CD14-positive monocyte (primary cell): ENCODE measurements around the gene PCTP. TPM values are rescaled to one million over a fixed set of nuclear protein-coding genes. Genes with fewer than 3 reads are reported as not detected.

Experiments
- DNase-seq, 3 donors: peaks; one replicate each; pipeline ENCODE4 v3.0.0-alpha.2; 2011 to 2022
- H2AFZ ChIP-seq: 2 replicates; pipeline ENCODE4 v1.6.0; 2012; ENCODE audit warnings: mild to moderate bottlenecking, low read depth, low read length, inconsistent platforms; ENCODE audit not compliant: insufficient read depth, poor library complexity, severe bottlenecking
- H3K27ac ChIP-seq, 2 donors: 1 replicate in 1 of 2; 2 replicates in 1 of 2; pipeline ENCODE4 v1.5.1; 2012 to 2013; ENCODE audit warnings: low read length in 2 of 2, control low read depth in 1 of 2, inconsistent platforms in 1 of 2, low read depth in 1 of 2, mild to moderate bottlenecking in 1 of 2
- H3K27me3 ChIP-seq, 2 donors: one replicate each; pipeline versions ENCODE4 v1.6.0 to v1.6.1; 2011 to 2013; ENCODE audit warnings: low read length in 2 of 2; ENCODE audit not compliant: control insufficient read depth in 2 of 2, insufficient read depth in 2 of 2
- H3K36me3 ChIP-seq, 2 donors: replicated peaks in 1 of 2; 1 replicate in 1 of 2; 2 replicates in 1 of 2; pipeline versions ENCODE4 v1.5.1 to v1.6.1; 2012 to 2013; ENCODE audit warnings: low read length in 2 of 2, control low read depth in 1 of 2, inconsistent platforms in 1 of 2, mild to moderate bottlenecking in 1 of 2; ENCODE audit not compliant: insufficient read depth in 2 of 2, control insufficient read depth in 1 of 2
- H3K4me1 ChIP-seq, 2 donors: 1 replicate in 1 of 2; 2 replicates in 1 of 2; pipeline versions ENCODE4 v1.5.1 to v1.6.1; 2012 to 2013; ENCODE audit warnings: low read length in 2 of 2, control low read depth in 1 of 2, inconsistent platforms in 1 of 2, mild to moderate bottlenecking in 1 of 2, moderate library complexity in 1 of 2; ENCODE audit not compliant: insufficient read depth in 2 of 2, control insufficient read depth in 1 of 2
- H3K4me2 ChIP-seq: replicated peaks from 2 replicates; pipeline ENCODE3; 2012; ENCODE audit warnings: low read length, moderate library complexity, mild to moderate bottlenecking; ENCODE audit not compliant: poor library complexity, severe bottlenecking; ENCODE audit errors: extremely low read depth
- H3K4me3 ChIP-seq, 3 experiments: fragments of 200-600 bp in 1 of 3; sonication (generic) in 1 of 3; replicated peaks in 1 of 3; 1 replicate in 2 of 3; 2 replicates in 1 of 3; pipeline ENCODE4 v1.5.1; 2011 to 2013; ENCODE audit warnings: low read length in 3 of 3, mild to moderate bottlenecking in 3 of 3, control low read depth in 2 of 3, low read depth in 2 of 3, inconsistent platforms in 1 of 3, moderate library complexity in 1 of 3
- H3K79me2 ChIP-seq: 2 replicates; pipeline ENCODE4 v1.6.0; 2012; ENCODE audit warnings: mild to moderate bottlenecking, control low read depth, inconsistent platforms, low read length, moderate library complexity; ENCODE audit not compliant: insufficient read depth
- H3K9ac ChIP-seq: 2 replicates; pipeline ENCODE4 v1.6.0; 2017; ENCODE audit warnings: low read length, mild to moderate bottlenecking; ENCODE audit not compliant: insufficient read depth, poor library complexity, severe bottlenecking
- H3K9me3 ChIP-seq, 2 donors: replicated peaks in 1 of 2; 1 replicate in 1 of 2; 2 replicates in 1 of 2; pipeline versions ENCODE4 v1.5.1 to v1.6.1; 2012 to 2013; ENCODE audit warnings: low read length in 2 of 2, control low read depth in 1 of 2; ENCODE audit not compliant: control insufficient read depth in 1 of 2, insufficient read depth in 1 of 2
- H4K20me1 ChIP-seq: 2 replicates; pipeline ENCODE4 v1.6.0; 2012; ENCODE audit warnings: mild to moderate bottlenecking, low read length, control low read depth, moderate library complexity; ENCODE audit not compliant: insufficient read depth
- H3K27ac Mint-ChIP-seq, 7 donors: one replicate each; pipeline ENCODE4 v1.8.0; 2020; ENCODE audit warnings: mild to moderate bottlenecking in 7 of 7, mixed read lengths in 7 of 7, moderate library complexity in 6 of 7, inconsistent platforms in 2 of 7
- H3K27me3 Mint-ChIP-seq, 3 donors: one replicate each; pipeline ENCODE4 v1.8.0; 2021 to 2022; ENCODE audit warnings: low read depth in 3 of 3, mild to moderate bottlenecking in 3 of 3, mixed read lengths in 3 of 3, moderate library complexity in 3 of 3, inconsistent platforms in 1 of 3
- H3K36me3 Mint-ChIP-seq, 2 donors: one replicate each; pipeline ENCODE4 v1.8.0; 2020; ENCODE audit warnings: mixed read lengths in 2 of 2, inconsistent platforms in 1 of 2, mild to moderate bottlenecking in 1 of 2
- H3K4me1 Mint-ChIP-seq: one replicate; pipeline ENCODE4 v1.8.0; 2020; ENCODE audit warnings: mild to moderate bottlenecking, mixed read lengths
- H3K4me3 Mint-ChIP-seq, 2 donors: one replicate each; pipeline ENCODE4 v1.8.0; 2020; ENCODE audit warnings: mild to moderate bottlenecking in 2 of 2, mixed read lengths in 2 of 2, moderate library complexity in 1 of 2
- H3K9me3 Mint-ChIP-seq, 7 donors: one replicate each; pipeline ENCODE4 v1.8.0; 2020 to 2022; ENCODE audit warnings: mixed read lengths in 7 of 7, mild to moderate bottlenecking in 6 of 7, moderate library complexity in 6 of 7, inconsistent platforms in 2 of 7
- CTCF ChIP-seq: fragments of 200-600 bp; IDR thresholded peaks from one replicate; pipeline ENCODE4 v1.8.0; 2022; ENCODE audit warnings: antibody characterized with exemption, mild to moderate bottlenecking
- WGBS: methylation state at CpG from one replicate; pipeline ENCODE4 v1.1.5; 2013; ENCODE audit warnings: missing lambda C conversion rate; ENCODE audit not compliant: insufficient coverage; 5-methylcytosine and 5-hydroxymethylcytosine counted together
- intact Hi-C, 2 donors: fragments of 100-400 bp; cut with micrococcal nuclease; formaldehyde crosslinking; loops; one replicate each; pipeline versions ENCODE4 v1.15.0 to v1.15.1; 2023
- polyA plus RNA-seq, 3 donors: library from polyadenylated mRNA; depleted of rRNA in 1 of 3; unstranded in 2 of 3; stranded (reverse) in 1 of 3; fragments of 300-500 nt in 2 of 3; fragments of >200 nt in 1 of 3; fragmentation: Illumina TruSeq in 2 of 3; gene quantifications; 1 replicate in 2 of 3; 2 replicates in 1 of 3; pipeline ENCODE4 v1.2.3, GENCODE V29; 2012 to 2021

PCTP gene
- polyA plus RNA-seq, 3 donors: 16.5 to 54.2 (median 35.4) TPM

GRCh38 chr17:55722742-55723487 is 27.9 kb upstream of the PCTP start, which contains the start of gene TMEM100:
Gene TMEM100, minus strand, starts transcription at chr17:55722864. Its CDS starts 1,794 bp downstream, at chr17:55721070.
- intact Hi-C loops: no loop called here
- Mint-ChIP-seq H3K4me3 (peak within 1 kb of the TSS; percentile 20 to 64), H3K4me1 (peaks cover 5% of the 10 kb centered on the region), H3K27ac (peak within 1 kb of the TSS in 1 of 7 donors; percentile 58), H3K9me3 (peaks cover 0 to 2% (median 0%) of the 10 kb centered on the region in 7 donors), H3K27me3 (peaks cover 13 to 29% (median 29%) of the 10 kb centered on the region in 3 donors), H3K36me3 (no peaks in the 10 kb centered on the region)
- 39% methylated on average over 11 of the region's 12 CpGs for WGBS
- H3K27me3 ChIP-seq: peaks cover 20 to 23% of the 10 kb centered on the region in 2 donors
- H3K79me2 ChIP-seq: no peaks in the 10 kb centered on the region
- H3K27ac ChIP-seq: no peak within 1 kb of the TSS
- peak within 1 kb of the TSS; percentile 48 for H2AFZ ChIP-seq
- no peaks in the 10 kb centered on the region for H4K20me1 ChIP-seq
- H3K4me1 ChIP-seq: no peaks in the 10 kb centered on the region
- TF ChIP-seq CTCF: no peak
- no peak within 1 kb of the TSS for H3K9ac ChIP-seq
- H3K36me3 ChIP-seq: no peaks in the 10 kb centered on the region
- no peak within 1 kb of the TSS for H3K4me3 ChIP-seq
- H3K9me3 ChIP-seq: no peaks in the 10 kb centered on the region
- no peak for DNase-seq
- H3K4me2 ChIP-seq: no peak within 1 kb of the TSS

GRCh38 chr17:55723488-55723848 is 27.4 kb upstream of the PCTP start:
- no peak for TF ChIP-seq CTCF
- no peak overlapping the region for H3K27ac ChIP-seq
- no peaks in the 10 kb centered on the region for H3K79me2 ChIP-seq
- H3K9me3 Mint-ChIP-seq: peaks cover 0 to 2% (median 0%) of the 10 kb centered on the region in 7 donors
- no peaks in the 10 kb centered on the region for H4K20me1 ChIP-seq
- H3K4me1 ChIP-seq: no peaks in the 10 kb centered on the region
- H3K9ac ChIP-seq: no peak overlapping the region
- no peak overlapping the region for H3K27ac Mint-ChIP-seq
- H3K27me3 ChIP-seq: peaks cover 20 to 23% of the 10 kb centered on the region in 2 donors
- H3K4me1 Mint-ChIP-seq: peaks cover 5% of the 10 kb centered on the region
- H3K4me3 Mint-ChIP-seq: no peak overlapping the region
- no peaks in the 10 kb centered on the region for H3K36me3 Mint-ChIP-seq
- peaks cover 13 to 29% (median 29%) of the 10 kb centered on the region in 3 donors for H3K27me3 Mint-ChIP-seq
- no peak for DNase-seq
- H3K4me2 ChIP-seq: no peak overlapping the region
- intact Hi-C loops: no loop called here
- no peak overlapping the region for H2AFZ ChIP-seq
- H3K4me3 ChIP-seq: no peak overlapping the region
- H3K36me3 ChIP-seq: no peaks in the 10 kb centered on the region
- no peaks in the 10 kb centered on the region for H3K9me3 ChIP-seq
